GM18507 (cell line): ENCODE measurements around the gene C14orf39.

Experiments
- DNase-seq: peaks from one replicate; pipeline ENCODE4 v3.0.0; 2011; ENCODE audit warnings: low read depth; ENCODE audit not compliant: insufficient read length; ENCODE audit errors: extremely low spot score
- FAIRE-seq: peaks from 2 replicates; lab custom pipeline; 2011; peaks lifted over from hg19 to GRCh38; lab: Jason Lieb, UNC

C14orf39 gene, protein sequence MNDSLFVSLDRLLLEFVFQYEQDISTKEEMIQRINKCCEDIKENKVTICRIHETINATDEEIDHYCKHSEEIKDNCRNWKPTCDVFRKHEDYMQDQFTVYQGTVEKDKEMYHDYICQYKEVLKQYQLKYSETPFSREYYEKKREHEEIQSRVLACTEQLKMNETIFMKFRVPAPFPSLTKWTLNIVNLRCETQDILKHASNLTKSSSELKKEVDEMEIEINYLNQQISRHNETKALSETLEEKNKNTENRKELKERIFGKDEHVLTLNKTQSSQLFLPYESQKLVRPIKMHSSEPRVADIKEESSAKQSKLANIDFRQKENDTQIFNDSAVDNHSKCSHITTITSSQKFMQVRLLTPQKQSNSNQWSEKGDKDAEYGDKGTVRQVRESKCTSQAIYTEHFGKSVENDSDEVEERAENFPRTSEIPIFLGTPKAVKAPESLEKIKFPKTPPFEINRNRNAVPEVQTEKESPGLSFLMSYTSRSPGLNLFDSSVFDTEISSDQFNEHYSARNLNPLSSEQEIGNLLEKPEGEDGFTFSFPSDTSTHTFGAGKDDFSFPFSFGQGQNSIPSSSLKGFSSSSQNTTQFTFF

DNA sequence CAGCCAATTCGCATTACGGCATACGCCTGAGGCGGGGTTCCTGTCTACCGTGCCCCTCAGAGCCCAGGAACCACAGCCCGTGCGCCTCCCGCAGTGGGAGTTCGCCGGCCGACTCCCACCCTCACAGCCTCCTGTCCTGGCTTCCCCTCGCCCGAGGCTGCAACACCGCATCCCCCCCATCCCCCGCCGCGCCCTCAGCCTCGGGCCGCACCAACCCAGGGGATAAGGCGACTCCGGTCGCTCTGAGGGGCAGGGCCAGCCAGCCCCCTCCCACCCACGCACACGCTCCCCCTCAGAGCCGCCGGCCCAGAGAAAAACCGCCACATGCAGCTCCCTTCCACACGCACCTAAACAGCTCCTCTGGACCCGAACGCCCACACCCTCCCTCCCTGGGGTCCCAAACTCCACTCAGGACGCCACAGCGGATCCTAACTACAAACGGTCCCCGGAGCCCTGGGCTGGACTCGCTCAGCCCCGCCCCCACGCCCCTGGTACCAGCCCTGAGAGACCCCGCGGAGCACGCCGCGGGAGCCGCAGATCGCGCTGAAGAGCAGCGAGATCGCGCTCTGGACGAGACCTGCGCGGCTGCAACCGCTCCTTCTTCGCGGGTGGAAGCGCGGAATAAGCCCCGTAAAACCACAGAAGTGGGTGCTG lies at the start of gene C14orf39:
TSS of gene C14orf39 (minus strand) at position 466 of the 654 bp plus-strand sequence. CDS start 985 bp downstream, outside the sequence.
- no peak for DNase-seq
- no peak for FAIRE-seq

DNA sequence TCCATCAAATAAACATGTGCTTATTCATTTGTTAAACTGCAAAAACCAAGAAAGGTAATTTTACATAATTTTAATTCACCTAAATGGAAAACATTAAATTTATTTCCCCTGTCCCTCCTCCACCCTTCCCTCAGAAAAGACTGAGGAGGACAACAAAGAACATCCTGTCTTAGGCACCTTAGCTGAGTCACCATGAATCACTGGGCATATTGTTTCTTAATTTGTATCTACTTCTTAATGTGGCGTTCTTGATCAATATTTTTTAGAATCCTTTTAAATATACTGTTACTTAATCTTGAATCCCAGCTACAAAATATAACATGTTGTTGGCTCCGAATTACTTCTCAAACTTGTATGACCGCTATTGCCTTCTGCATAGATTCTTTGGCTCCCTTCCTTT lies 46.6 kb upstream of the C14orf39 start:
- no peak for DNase-seq
- FAIRE-seq: no peak

DNA sequence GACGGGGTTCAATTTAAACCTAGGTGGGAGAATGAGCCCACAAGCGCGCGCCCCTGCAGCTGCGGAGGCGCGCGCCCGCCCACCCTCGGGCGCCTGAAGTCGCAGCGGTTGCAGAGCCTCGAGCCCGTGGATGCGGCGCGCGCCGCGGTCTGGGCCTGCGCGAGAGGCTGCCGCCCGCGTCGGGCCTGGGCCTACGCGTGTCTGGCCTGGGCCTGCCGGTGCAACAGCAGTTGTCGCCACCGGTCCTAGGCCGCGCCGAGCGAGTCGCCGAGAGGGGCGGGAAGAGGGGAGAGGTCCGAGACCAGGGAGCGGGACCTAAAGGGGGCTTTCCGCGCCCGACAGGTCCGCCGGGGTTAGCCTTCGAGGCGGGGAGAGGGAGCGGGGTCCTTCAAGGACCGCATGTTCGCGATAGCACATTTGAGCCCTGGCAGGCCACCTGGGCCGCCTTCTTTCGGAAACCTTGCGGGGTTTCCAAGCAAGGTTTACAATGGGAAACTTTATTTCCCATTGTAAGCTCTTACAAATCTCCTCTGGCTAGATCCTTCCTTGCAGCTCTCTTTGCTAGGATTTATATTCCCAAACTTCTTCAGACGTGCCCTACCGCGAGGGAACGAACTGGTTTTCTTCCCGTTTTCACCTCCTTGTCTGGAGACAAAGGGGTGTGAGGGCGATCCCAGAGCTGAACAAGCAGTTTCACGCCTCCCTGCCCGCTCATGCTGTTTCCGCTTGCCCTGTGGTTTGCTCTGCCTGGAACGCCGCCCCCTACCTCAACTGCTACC lies 29.8 kb upstream of the C14orf39 start:
- FAIRE-seq (no peak), DNase-seq (no peak)

DNA sequence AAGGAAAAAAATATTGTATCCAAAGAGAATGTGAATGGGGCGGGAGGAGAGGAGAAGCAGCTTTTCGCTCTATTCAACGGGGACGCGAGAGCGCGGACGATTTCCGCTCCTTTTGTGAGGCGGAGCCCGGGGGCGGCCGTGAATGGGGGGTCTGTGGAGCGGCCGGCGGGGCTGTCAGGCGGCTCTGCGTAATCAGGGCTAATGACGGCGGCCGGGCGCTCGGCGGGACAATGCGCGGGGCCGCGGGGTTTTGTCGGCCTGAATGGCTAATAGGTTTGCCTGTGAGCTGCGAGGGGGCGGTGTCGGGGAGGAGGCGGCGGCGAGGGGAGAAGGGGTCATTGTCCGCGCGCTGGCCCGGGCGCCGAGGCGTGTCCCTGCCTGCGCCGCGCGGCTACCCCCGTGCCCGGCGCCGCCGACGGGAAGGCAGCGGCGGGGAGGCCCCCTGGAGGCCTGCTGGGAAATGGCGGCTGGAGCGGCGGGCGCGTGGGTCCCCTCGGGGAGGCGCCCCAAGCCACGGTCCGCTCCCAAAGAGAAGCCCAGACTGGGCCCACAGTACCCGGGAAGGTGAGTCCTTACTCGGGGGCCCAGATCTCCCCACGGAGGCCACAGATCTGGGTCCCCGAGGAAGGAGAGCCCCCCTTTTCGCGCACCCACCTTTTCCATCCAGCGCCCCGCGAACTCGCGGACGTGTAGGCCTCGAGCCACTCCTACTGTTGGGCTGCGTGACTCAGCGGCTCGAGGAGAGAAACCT lies 29.1 kb upstream of the C14orf39 start:
- DNase-seq (no peak), FAIRE-seq (no peak)

DNA sequence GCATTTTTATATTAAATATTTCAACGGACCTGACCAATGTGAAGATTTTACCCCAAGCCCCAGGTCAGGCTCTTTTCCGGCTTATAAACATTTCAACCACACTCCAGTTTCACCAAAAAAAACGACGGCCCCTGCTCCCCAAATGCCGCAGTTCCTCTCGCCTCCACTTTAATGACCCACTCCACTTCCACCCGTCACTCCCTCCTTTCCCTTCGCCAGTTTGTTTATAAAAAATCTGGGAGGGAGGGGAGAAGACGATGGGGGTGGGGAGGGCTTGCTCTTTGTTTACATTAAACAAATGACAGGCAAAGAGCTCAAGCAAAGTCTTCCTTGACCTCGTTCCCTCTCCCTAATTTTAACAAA lies 28.5 kb upstream of the C14orf39 start:
- DNase-seq (no peak), FAIRE-seq (no peak)

DNA sequence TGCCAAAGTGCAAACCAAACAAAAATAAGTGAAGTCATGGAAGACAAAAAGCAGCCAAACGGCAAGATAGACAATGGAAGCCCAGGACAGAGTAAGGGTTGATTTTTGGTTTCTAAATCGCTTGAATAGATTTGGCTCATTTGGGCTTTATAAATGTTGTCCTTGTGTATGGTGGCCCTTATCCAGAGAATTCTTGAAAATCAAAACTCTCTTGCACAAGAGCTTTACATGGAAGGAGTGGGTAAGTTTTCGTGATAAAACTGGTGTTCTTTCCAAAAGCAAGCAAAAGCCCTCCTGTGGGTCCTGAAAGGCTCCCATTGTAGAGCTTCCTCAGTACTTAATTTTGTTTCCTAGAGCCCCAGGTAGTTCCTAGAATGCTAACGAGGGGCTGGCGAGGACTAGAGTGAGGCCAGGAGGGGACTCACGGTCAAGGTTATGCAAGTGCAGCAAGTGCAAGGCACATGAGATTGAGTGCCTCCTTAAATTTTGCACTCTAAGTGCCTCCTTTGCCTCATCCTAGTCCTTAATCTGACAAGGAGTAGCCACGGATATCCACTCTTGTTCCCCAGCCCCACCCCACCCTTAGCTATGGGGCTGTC lies 27.2 kb upstream of the C14orf39 start:
- FAIRE-seq (no peak), DNase-seq (no peak)

DNA sequence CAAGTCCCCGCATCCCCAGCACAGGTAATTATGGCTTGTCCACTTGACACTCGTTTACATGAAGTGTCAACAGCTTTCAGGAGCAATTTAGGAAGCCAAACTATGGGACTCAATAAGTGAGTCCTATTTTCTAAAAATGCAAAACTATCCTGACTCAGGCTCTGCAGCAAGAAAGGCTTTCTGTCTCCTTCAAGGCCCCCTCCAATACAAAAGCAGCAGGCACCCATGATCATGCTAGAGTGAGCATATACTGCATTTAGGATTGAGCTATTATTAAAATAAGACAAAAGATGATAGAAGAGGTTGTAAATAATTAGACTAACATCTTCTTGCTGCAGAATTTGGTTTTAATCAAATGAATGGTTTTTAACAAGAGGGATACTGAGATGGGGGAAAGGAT lies 26.3 kb upstream of the C14orf39 start:
- DNase-seq (no peak), FAIRE-seq (no peak)

DNA sequence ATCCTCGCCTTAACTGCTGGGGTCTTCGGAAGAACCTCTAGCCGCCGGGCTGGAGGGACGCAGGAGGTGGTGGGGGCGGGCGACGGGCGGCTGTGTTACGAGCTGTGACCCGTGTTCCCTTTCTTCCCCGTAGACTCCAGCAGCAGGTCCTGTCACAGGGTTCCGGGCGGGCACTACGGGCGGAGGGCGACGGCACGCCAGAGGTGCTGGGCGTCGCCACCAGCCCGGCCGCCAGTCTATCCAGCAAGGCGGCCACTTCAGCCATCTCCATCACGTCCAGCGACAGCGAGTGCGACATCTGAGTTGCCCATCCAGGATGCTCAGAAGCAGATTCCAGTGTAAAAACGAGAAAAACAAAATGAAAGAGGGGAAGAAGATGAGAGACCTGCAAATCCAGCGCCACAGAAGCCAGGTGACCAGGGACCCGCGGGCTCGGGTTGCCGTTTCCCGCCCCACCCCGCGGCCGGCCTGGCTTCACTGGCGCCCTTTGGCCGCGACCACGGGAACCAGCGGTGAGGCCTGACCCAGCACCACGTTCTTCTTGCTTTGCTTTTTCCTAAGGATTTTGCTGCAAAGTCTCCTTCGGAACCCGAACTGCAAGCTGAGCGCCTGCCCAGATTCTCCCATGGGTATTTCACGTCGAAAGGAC lies 25.2 kb upstream of the C14orf39 start:
- no peak for DNase-seq
- FAIRE-seq: no peak

DNA sequence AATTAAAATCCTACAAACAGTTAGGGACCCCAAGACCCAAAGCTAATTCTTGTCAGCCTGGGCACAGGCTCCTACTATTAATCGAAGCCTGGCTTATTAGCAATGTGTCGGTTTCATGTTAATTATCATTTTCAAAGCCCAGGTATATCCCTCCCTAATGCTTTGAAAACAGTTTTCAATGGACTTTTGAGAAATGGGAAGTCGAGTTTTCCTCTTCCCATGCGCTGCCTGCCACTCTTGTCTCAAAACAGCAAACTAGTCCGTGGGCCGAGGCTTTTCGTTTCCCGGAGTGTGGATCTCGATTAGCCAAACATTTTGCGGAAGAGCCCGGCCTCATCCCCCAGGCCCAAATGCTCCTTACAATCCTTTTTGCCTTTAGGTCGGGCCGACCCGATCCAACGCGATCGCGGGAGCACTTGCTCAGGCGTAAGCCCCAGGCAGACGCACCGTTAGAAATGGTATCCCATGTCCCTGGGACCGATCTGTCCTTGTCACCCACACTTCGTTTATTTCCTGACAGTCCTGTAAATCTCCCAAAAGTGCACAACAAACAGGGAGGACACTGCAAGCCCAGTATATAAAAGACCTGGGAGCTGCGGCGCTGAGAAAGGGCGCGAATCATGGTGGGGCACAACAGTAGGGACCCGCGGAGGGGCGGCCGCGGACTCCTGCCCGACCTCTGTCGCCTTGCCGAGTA lies 24.5 kb upstream of the C14orf39 start:
- DNase-seq (no peak), FAIRE-seq (no peak)

DNA sequence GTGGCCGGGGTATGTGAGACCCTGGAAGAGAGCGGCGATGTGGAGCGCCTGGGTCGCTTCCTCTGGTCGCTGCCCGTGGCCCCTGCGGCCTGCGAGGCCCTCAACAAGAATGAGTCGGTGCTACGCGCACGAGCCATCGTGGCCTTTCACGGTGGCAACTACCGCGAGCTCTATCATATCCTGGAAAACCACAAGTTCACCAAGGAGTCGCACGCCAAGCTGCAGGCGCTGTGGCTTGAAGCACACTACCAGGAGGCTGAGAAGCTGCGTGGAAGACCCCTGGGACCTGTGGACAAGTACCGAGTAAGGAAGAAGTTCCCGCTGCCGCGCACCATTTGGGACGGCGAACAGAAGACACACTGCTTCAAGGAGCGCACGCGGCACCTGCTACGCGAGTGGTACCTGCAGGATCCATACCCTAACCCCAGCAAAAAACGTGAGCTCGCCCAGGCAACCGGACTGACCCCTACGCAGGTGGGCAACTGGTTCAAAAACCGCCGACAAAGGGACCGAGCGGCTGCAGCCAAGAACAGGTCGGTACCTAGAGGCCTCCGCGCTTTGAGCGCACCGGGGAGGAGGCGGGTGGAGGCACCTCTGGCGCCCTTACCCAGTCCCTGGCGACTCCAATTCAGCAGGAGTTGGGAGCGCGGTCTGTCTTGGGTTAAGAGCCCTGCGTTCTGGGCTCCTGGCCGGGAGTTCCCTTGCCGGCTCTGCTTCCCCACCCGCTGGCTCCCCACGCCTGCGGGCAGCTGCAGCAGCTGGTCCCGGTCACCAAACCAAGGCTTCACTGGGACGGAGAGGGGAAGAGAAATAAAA lies 23.8 kb upstream of the C14orf39 start:
- DNase-seq (no peak), FAIRE-seq (no peak)

DNA sequence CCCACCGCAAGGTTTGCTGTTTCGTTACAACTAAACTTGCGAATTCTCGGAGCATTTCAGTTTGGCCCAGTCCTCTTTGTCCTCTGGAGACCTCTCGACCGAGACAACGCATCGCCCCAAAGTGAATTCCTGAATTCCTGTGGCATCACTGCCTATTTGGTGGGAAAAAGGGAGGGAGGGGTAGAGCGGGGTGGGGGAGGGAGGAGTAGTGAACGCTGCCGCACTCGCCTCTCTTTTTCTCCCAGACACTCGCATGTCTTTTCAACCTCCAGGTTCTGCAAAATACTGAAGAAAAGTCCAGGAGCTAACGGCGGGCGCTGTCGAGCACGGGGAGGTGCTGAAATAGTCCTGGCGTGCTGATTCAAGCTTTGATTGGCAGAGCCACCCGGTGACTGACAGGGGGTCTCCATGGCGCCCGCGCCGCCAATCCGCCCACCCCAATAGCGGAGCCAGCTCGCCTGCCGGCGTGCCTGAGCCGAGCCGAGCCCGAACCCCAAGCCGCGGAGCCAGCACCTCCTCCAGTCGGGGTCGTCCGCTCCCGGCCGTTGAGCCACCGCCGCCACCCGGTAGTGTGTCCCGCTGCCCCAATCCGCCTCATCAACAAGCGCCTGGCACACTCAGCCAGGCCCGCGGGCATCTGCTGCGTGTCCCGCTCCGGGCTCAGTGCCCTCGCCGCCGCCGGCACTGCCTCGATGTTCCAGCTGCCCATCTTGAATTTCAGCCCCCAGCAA lies 23.0 kb upstream of the C14orf39 start, which contains the start of gene SIX6:
TSS of gene SIX6 (plus strand) at position 440 of the 731 bp plus-strand sequence. CDS start at position 693, 253 bp downstream.
- no peak for FAIRE-seq
- no peak for DNase-seq

DNA sequence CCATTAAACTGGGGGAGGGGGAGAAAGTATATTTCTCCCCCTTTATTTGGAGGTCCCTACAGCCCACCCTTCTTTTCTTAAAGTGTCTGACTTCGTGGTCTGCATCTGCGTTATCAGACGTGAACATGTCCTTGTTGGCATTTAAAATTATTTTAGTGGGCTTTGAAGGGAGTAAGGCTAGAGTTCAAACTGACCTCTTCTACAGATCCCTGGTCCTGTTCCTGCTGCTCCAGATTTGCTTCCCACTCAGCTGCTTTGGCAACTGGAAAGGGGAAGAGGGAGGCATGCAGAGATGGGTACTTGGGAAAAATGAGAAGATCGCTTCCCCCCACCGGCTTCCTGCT lies 22.5 kb upstream of the C14orf39 start:
- FAIRE-seq: no peak
- no peak for DNase-seq

DNA sequence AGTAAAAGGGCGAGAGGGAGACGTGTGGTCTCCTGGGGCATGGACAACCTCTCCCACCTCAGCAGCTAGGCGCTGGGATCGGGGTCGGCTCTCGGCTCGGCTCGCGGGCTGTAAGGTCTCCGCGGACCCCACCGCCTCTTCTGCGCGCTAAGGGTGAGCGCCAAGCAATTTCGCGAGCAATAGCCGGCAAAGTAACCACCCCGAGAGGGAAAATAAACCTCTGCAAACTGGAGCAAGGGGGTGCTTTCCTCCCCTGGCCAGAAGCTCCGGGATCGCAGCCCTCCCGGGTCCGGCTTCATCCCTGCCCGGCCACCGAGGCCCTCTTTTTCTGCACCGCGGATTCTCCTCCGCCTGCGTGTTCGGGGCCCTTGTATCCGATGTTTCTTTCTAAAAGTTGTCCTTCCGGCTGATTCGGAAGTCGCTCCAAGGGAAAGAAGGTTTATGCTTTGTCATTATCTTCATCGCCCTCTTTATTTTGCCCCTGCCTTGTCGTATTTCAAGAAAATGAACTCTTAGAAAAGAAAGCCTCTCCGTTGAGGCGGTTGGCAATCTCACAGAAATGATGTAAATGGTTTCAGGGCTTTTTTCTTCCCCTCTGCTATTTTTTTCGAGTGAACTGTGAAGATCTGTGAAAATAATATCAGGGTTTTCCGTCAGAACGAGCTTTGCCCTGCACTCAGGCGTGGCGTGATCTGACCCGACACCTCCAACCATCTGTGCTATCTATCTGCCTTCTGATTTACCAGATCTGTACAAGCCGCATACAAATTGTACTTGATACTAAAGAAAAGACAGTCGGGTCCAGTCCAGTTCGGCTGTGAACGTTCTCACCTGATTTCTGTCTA lies 21.3 kb upstream of the C14orf39 start:
- FAIRE-seq: no peak
- no peak for DNase-seq

DNA sequence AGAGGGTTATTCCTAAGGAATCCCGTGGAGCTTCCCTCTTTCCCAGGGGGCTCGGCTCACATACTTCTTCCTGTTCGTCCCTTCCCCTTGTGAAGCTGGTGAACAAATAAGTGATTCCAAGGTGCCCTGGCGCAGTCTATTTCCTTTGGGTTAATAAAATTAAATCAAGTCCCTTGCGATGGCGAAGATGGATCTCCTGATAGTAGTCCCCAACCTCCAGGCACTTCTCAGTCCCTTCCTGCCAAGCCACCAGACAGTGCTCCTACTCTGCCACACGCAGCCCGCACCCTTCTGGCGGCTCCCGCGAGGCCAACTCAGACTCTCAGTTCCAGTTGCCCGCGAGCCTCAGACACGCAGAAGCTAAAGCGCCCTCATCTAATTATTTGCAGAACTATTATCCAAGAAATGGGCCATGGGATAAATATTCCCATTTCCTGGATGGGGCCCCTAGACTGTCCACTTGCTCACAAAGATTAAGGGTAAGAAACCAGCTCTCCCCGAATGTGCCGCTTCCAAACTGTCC lies 20.7 kb upstream of the C14orf39 start:
- FAIRE-seq: no peak
- no peak for DNase-seq

DNA sequence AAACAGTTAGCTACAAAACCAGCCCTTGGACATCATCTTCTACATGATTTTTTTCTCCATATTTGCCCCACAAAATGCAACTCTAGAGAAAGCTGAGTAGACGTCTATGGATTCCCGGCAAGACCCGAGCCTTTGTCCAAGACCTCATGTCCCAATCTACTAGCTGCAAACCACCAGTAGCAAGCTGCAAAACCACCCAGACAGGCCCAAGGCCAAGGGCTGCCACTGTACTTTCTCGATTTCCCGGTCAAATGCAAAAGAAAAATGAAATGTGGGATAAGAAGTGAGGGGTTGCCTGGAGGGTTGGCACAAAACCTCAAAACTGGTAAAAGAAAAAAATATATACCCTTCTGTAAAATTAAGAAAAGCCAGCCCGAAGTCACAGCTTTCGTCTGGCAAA lies 20.1 kb upstream of the C14orf39 start:
- DNase-seq: no peak
- FAIRE-seq: no peak
